Fibroblast of lung (primary cell): ENCODE data around the gene GOLPH3.

ENCODE experiments used
- CTCF ChIP-seq, 2 donors: IDR thresholded peaks in 1 of 2; conservative IDR thresholded peaks in 1 of 2; 1 replicate in 1 of 2; 2 replicates in 1 of 2; pipeline ENCODE4 v1.5.1; 2011 to 2012; ENCODE audit warnings: low read length in 2 of 2, control low read depth in 1 of 2, inconsistent platforms in 1 of 2, low read depth in 1 of 2, mild to moderate bottlenecking in 1 of 2
- EZH2 ChIP-seq: IDR thresholded peaks from 2 replicates; pipeline ENCODE4 v1.5.1; 2012; ENCODE audit warnings: low read length, control low read depth, mild to moderate bottlenecking; ENCODE audit errors: missing control alignments

DNA sequence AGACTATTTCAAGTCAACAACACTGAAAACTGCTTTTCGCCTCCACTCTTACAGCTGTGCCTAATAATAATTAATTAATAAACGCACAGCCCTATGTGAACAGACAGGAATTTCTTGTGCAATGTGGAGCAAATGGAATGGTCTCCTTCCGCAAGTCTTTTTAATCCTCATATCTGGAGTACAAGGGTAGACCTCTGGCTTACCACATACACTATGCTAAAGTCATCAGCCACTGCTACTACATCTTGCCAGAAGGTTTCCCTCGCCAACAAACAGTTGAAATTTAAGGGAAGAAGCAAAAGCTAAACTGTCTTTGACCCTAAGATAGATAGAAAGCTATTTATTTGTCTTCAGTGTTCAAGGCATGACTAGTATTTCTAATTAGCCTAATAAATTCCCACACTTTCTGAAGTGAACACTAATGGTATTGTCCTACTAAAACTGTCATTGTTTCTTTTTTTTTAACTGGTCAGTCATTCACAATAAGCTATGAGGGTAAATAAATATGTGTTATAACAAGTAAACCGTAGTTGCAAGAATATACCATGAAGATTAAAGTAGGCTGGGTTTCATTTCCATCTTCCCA lies 63.9 kb downstream of the GOLPH3 start:
- TF ChIP-seq CTCF (conservative IDR thresholded peaks at IDR 0.05 in 1 of 2, IDR thresholded peaks at IDR 0.05 in 1 of 2; ENCODE audit: low read depth in 1 of 2, low read length in 2 of 2) (no peak), EZH2 (no peak)
